Mammary epithelial cell (primary cell): Measurements from ENCODE around the gene STK39.

Source experiments
- EZH2 ChIP-seq: IDR thresholded peaks from 2 replicates; pipeline ENCODE4 v1.6.1; 2012; ENCODE audit warnings: low read length, inconsistent platforms, borderline replicate concordance
- TF ChIP-seq, protein P1 (sequence below), 2 donors: IDR thresholded peaks in 1 of 2; conservative IDR thresholded peaks in 1 of 2; 2 replicates each; pipeline ENCODE4 v1.5.1; 2011 to 2012; ENCODE audit warnings: inconsistent platforms in 2 of 2, low read length in 2 of 2, mild to moderate bottlenecking in 2 of 2, control low read depth in 1 of 2, low read depth in 1 of 2; ENCODE audit not compliant: insufficient read depth in 1 of 2; ENCODE audit errors: extremely low read depth in 1 of 2

- TF ChIP-seq, protein P1, sequence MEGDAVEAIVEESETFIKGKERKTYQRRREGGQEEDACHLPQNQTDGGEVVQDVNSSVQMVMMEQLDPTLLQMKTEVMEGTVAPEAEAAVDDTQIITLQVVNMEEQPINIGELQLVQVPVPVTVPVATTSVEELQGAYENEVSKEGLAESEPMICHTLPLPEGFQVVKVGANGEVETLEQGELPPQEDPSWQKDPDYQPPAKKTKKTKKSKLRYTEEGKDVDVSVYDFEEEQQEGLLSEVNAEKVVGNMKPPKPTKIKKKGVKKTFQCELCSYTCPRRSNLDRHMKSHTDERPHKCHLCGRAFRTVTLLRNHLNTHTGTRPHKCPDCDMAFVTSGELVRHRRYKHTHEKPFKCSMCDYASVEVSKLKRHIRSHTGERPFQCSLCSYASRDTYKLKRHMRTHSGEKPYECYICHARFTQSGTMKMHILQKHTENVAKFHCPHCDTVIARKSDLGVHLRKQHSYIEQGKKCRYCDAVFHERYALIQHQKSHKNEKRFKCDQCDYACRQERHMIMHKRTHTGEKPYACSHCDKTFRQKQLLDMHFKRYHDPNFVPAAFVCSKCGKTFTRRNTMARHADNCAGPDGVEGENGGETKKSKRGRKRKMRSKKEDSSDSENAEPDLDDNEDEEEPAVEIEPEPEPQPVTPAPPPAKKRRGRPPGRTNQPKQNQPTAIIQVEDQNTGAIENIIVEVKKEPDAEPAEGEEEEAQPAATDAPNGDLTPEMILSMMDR (conservative IDR thresholded peaks at IDR 0.05 in 1 of 2, IDR thresholded peaks at IDR 0.05 in 1 of 2; ENCODE audit: extremely low read depth in 1 of 2, insufficient read depth in 1 of 2, low read depth in 1 of 2, low read length in 2 of 2) = no peak
- no peak for TF ChIP-seq EZH2
Observed at GRCh38 chr2:168049609-168050008, 197.8 kb downstream of the STK39 start.
